HG02981 (cell line): ENCODE data around the gene TBL2.
"Not testable (repeated sequence)": the region's sequence is repeated elsewhere in the genome, so short reads cannot be mapped to it uniquely, and the experiment has no call there.

ENCODE experiments used
- ATAC-seq: cut with Tn5 transposase; IDR thresholded peaks from one replicate; pipeline ENCODE4 v1.9.1; 2021; ENCODE audit warnings: mild to moderate bottlenecking, moderate library complexity; ENCODE audit not compliant: unreplicated experiment

The TBL2 gene

GRCh38 chr7:73537051-73537450 lies 41.3 kb downstream of the TBL2 start:
- ATAC-seq: no peak

- ATAC-seq: no peak
Observed at GRCh38 chr7:73536479-73536878, 41.9 kb downstream of the TBL2 start.

GRCh38 chr7:73535918-73536317 lies 42.5 kb downstream of the TBL2 start:
- ATAC-seq: not testable (repeated sequence)

GRCh38 chr7:73533742-73534141 lies 44.6 kb downstream of the TBL2 start:
- no peak for ATAC-seq

- no peak for ATAC-seq
Observed at GRCh38 chr7:73532224-73532623, 46.2 kb downstream of the TBL2 start.

GRCh38 chr7:73530800-73531199 lies 47.6 kb downstream of the TBL2 start:
- ATAC-seq: no peak

- no peak for ATAC-seq
Observed at GRCh38 chr7:73526896-73527821, 51.2 kb downstream of the TBL2 start.

- not testable (repeated sequence) for ATAC-seq
Observed at GRCh38 chr7:73526158-73526494, 52.3 kb downstream of the TBL2 start.

- ATAC-seq: peak; percentile 84
Observed at GRCh38 chr7:73522105-73522872, 56.1 kb downstream of the TBL2 start, which contains the start of gene BAZ1B. TSS of gene BAZ1B (minus strand) at chr7:73522293. CDS start at chr7:73521933, 360 bp downstream.

- peak; percentile 39 for ATAC-seq
Observed at GRCh38 chr7:73521636-73522104, 56.7 kb downstream of the TBL2 start.

GRCh38 chr7:73520673-73521635 lies 57.4 kb downstream of the TBL2 start:
- no peak for ATAC-seq

GRCh38 chr7:73519867-73520672 lies 58.3 kb downstream of the TBL2 start:
- no peak for ATAC-seq

GRCh38 chr7:73518470-73518869 lies 59.9 kb downstream of the TBL2 start:
- ATAC-seq: no peak
